Lower lobe of right lung (tissue), 2 donors: ENCODE data around the gene BSND. TPM values are rescaled to one million over a fixed set of nuclear protein-coding genes. Genes with fewer than 3 reads are reported as not detected.

Experiments used
- ATAC-seq, 2 donors: fragments of 200-7000 bp; cut with Tn5 transposase; one replicate each; pipeline ENCODE4 v1.9.1; 2020 to 2022; ENCODE audit warnings: mild to moderate bottlenecking in 2 of 2, moderate library complexity in 2 of 2
- DNase-seq: peaks from one replicate; pipeline ENCODE4 v3.0.0-alpha.2; 2020
- H3K27ac ChIP-seq: fragments of 200-600 bp; one replicate; pipeline ENCODE4 v1.8.0; 2022
- H3K27me3 ChIP-seq: fragments of 200-600 bp; one replicate; pipeline ENCODE4 v1.8.0; 2022; ENCODE audit warnings: low read depth
- H3K36me3 ChIP-seq: fragments of 200-600 bp; one replicate; pipeline ENCODE4 v1.8.0; 2022; ENCODE audit warnings: mild to moderate bottlenecking
- H3K4me1 ChIP-seq: fragments of 200-600 bp; one replicate; pipeline ENCODE4 v1.8.0; 2022
- H3K4me3 ChIP-seq: fragments of 200-600 bp; one replicate; pipeline ENCODE4 v1.8.0; 2022; ENCODE audit warnings: mild to moderate bottlenecking
- H3K9me3 ChIP-seq: fragments of 200-600 bp; one replicate; pipeline ENCODE4 v1.8.0; 2022
- CTCF ChIP-seq: fragments of 200-600 bp; IDR thresholded peaks from one replicate; pipeline ENCODE4 v1.8.0; 2022; ENCODE audit warnings: antibody characterized with exemption, mild to moderate bottlenecking
- intact Hi-C: fragments of 100-400 bp; cut with DNase I; formaldehyde crosslinking; loops from one replicate; pipeline ENCODE4 v1.11.0; 2022
- total RNA-seq: library from RNA; stranded (reverse); fragmentation: NEBNext Ultra II Directional; extraction: Animal tissue kit (Norgen Biotek cat#: 25700); gene quantifications from one replicate; pipeline ENCODE4 v1.2.1, GENCODE V29; 2021
- donor health status: DM: no; HTN: yes; CAD: no; lungs with severe emphysema.

Gene BSND
- total RNA-seq, 1 donor from 2014 or later: not detected

GRCh38 chr1:55059302-55060132 lies 60.8 kb downstream of the BSND start:
- no peak overlapping the region for H3K27ac ChIP-seq
- no peak for DNase-seq
- no peak overlapping the region for H3K4me3 ChIP-seq

GRCh38 chr1:55060133-55060999 lies 61.6 kb downstream of the BSND start:
- intact Hi-C loops: no loop called here

More at GRCh38 chr1:55059302-55060132, 60.8 kb downstream of the BSND start:
- H3K36me3 ChIP-seq: peaks cover 5% of the 10 kb centered on the region
- no peak for TF ChIP-seq CTCF
- intact Hi-C loops: no loop called here
- H3K9me3 ChIP-seq: no peaks in the 10 kb centered on the region
- no peaks in the 10 kb centered on the region for H3K27me3 ChIP-seq
- ATAC-seq: no peak
- H3K4me1 ChIP-seq: peaks cover 6% of the 10 kb centered on the region

GRCh38 chr1:55061000-55061705 lies 62.4 kb downstream of the BSND start:
- no peaks in the 10 kb centered on the region for H3K27me3 ChIP-seq
- H3K4me3 ChIP-seq: no peak overlapping the region
- peaks cover 5% of the 10 kb centered on the region for H3K36me3 ChIP-seq
- H3K4me1 ChIP-seq: peaks cover 15% of the 10 kb centered on the region
- H3K27ac ChIP-seq: no peak overlapping the region
- no peak for TF ChIP-seq CTCF
- intact Hi-C loops: no loop called here
- ATAC-seq (no peak), DNase-seq (no peak)
- no peaks in the 10 kb centered on the region for H3K9me3 ChIP-seq

More at GRCh38 chr1:55060133-55060999, 61.6 kb downstream of the BSND start:
- DNase-seq (no peak), ATAC-seq (no peak)
- H3K9me3 ChIP-seq: no peaks in the 10 kb centered on the region
- no peak overlapping the region for H3K4me3 ChIP-seq
- H3K4me1 ChIP-seq: peaks cover 14% of the 10 kb centered on the region
- H3K27me3 ChIP-seq: no peaks in the 10 kb centered on the region
- TF ChIP-seq CTCF: no peak
- H3K36me3 ChIP-seq: peaks cover 5% of the 10 kb centered on the region
- no peak overlapping the region for H3K27ac ChIP-seq

Other genes with a start within 250 kb of the BSND start
- 3.3 TPM for gene PARS2, start 234.4 kb upstream of the BSND start, total RNA-seq
- 8.4 TPM for gene TTC22, start 197.6 kb upstream of the BSND start, total RNA-seq
- 674 TPM for gene DHCR24, start 111.7 kb upstream of the BSND start, total RNA-seq
- 2.7 TPM for gene TMEM61, start 18.3 kb upstream of the BSND start, total RNA-seq
- gene PCSK9, start 40.6 kb downstream of the BSND start, total RNA-seq: 25.7 TPM
- gene USP24, start 216.4 kb downstream of the BSND start, total RNA-seq: 37.6 TPM